KMS-11 (cell line): ENCODE data around the gene SNHG17.

ENCODE experiments used
- H2AFZ ChIP-seq: fragments of 200-600 bp; sonication (generic); 2 replicates; pipeline ENCODE4 v1.6.1; 2016; ENCODE audit warnings: antibody characterized with exemption, mixed run types, low read depth
- H3K27ac ChIP-seq: fragments of 200-600 bp; sonication (generic); 2 replicates; pipeline ENCODE4 v1.6.1; 2016; ENCODE audit warnings: mild to moderate bottlenecking, mixed run types
- H3K27me3 ChIP-seq: fragments of 200-600 bp; sonication (generic); 2 replicates; pipeline ENCODE4 v1.6.1; 2017; ENCODE audit warnings: mild to moderate bottlenecking, low read depth, mixed run types, moderate library complexity; ENCODE audit not compliant: insufficient read depth
- H3K36me3 ChIP-seq: fragments of 200-600 bp; sonication (generic); 2 replicates; pipeline ENCODE4 v1.6.1; 2017; ENCODE audit warnings: mild to moderate bottlenecking, mixed run types; ENCODE audit not compliant: insufficient read depth
- H3K4me1 ChIP-seq: fragments of 200-600 bp; sonication (generic); 2 replicates; pipeline ENCODE4 v1.6.1; 2016; ENCODE audit warnings: mild to moderate bottlenecking, low read depth, mixed run types; ENCODE audit not compliant: poor library complexity, severe bottlenecking
- H3K4me2 ChIP-seq: fragments of 200-600 bp; sonication (generic); 2 replicates; pipeline ENCODE4 v1.7.0; 2016; ENCODE audit warnings: mild to moderate bottlenecking, mixed run types
- H3K4me3 ChIP-seq: fragments of 200-600 bp; sonication (generic); IDR thresholded peaks from 2 replicates; pipeline ENCODE4 v1.6.1; 2017; ENCODE audit warnings: low read depth, low read length, mixed read lengths; ENCODE audit not compliant: insufficient read depth
- H3K79me2 ChIP-seq: fragments of 200-600 bp; sonication (generic); 2 replicates; pipeline ENCODE4 v1.6.1; 2016; ENCODE audit warnings: low read depth, mixed run types; ENCODE audit not compliant: insufficient read depth
- H3K9ac ChIP-seq: fragments of 200-600 bp; sonication (generic); 2 replicates; pipeline ENCODE4 v1.6.1; 2016; ENCODE audit warnings: mild to moderate bottlenecking, mixed run types
- H4K20me1 ChIP-seq: fragments of 200-600 bp; sonication (generic); 2 replicates; pipeline ENCODE4 v1.6.1; 2016; ENCODE audit warnings: mild to moderate bottlenecking, mixed run types; ENCODE audit not compliant: insufficient read depth
- CTCF ChIP-seq: fragments of 200-600 bp; sonication (generic); conservative IDR thresholded peaks from 2 replicates; pipeline ENCODE4 v1.6.1; 2017; ENCODE audit warnings: low read depth, mild to moderate bottlenecking, antibody characterized with exemption, low read length, moderate library complexity, mixed read lengths

The SNHG17 gene

DNA sequence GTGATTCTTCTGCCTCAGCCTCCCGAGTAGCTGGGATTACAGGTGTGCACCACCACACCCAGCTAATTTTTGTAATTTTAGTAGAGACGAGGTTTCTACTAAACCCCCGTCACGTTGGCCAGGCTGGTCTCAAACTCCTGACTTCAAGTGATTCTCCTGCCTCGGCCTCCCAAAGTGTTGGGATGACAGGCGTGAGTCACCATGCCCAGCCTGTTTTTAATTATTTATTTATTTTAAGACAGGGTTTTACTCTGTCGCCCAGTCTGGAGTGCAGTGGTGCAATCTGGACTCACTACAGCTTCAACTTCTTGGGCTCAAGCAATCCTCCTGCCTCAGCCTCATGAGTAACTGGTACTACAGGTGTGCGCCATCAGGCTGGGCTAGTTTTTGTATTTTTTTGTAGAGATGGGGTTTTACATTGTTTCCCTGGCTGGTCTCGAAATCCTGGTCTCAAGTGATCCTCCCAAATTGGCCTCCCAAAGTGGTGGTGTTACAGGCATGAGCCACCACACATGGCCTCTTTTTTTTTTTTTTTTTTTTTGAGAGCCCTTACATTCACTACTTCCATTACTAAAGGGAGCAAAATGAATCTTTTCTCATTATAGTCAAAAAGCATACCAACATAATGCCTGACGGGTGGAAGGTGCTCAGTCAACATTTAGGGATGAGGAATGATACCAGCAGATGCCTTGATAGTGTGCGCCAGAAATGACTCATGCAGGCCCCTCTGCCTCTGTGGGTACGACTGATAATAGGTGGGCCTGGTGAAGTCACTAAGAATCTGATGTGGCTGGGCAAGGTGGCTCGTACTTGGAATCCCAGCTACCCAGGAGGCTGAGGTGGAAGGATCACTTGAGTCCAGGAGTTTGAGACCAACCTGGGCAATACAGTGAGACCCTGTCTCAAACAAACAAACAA is 19.7 kb upstream of the SNHG17 start:
- Histone ChIP-seq H3K4me2 (peak overlapping the region; percentile 50), H3K27ac (peak overlapping the region; percentile 61), H3K4me3 (no peak overlapping the region), H2AFZ (peak overlapping the region; percentile 66), H3K9ac (peak overlapping the region; percentile 1; the same call in 1 of the 2 replicates), H3K27me3 (no peaks in the 10 kb centered on the region), H3K36me3 (no peaks in the 10 kb centered on the region; the same call in 1 of the 2 replicates), H3K4me1 (peaks cover 28% of the 10 kb centered on the region), H4K20me1 (no peaks in the 10 kb centered on the region), H3K79me2 (no peaks in the 10 kb centered on the region)
- TF ChIP-seq CTCF: no peak

GRCh38 chr20:38453941-38454340 is 18.8 kb upstream of the SNHG17 start:
- H3K4me2 ChIP-seq: peak overlapping the region; percentile 50
- H4K20me1 ChIP-seq: no peaks in the 10 kb centered on the region
- no peaks in the 10 kb centered on the region for H3K27me3 ChIP-seq
- H2AFZ ChIP-seq: peak overlapping the region; percentile 66
- peaks cover 28% of the 10 kb centered on the region for H3K4me1 ChIP-seq
- peak overlapping the region; percentile 61 for H3K27ac ChIP-seq
- H3K9ac ChIP-seq: no peak overlapping the region; the same call in 1 of the 2 replicates
- no peaks in the 10 kb centered on the region; the same call in 1 of the 2 replicates for H3K36me3 ChIP-seq
- H3K79me2 ChIP-seq: no peaks in the 10 kb centered on the region
- no peak overlapping the region for H3K4me3 ChIP-seq
- TF ChIP-seq CTCF: no peak

- H3K27ac ChIP-seq: peak overlapping the region; percentile 61; the same call in 1 of the 2 replicates
- H3K4me2 ChIP-seq: peak overlapping the region; percentile 50; the same call in 1 of the 2 replicates
- no peak overlapping the region for H3K4me3 ChIP-seq
- H2AFZ ChIP-seq: no peak overlapping the region
- H3K79me2 ChIP-seq: no peaks in the 10 kb centered on the region
- H3K9ac ChIP-seq: no peak overlapping the region
- no peaks in the 10 kb centered on the region; the same call in 1 of the 2 replicates for H3K36me3 ChIP-seq
- no peaks in the 10 kb centered on the region for H3K27me3 ChIP-seq
- H4K20me1 ChIP-seq: no peaks in the 10 kb centered on the region
- no peak for TF ChIP-seq CTCF
- H3K4me1 ChIP-seq: peaks cover 30% of the 10 kb centered on the region
Observed at GRCh38 chr20:38452880-38453624, 17.9 kb upstream of the SNHG17 start.

DNA sequence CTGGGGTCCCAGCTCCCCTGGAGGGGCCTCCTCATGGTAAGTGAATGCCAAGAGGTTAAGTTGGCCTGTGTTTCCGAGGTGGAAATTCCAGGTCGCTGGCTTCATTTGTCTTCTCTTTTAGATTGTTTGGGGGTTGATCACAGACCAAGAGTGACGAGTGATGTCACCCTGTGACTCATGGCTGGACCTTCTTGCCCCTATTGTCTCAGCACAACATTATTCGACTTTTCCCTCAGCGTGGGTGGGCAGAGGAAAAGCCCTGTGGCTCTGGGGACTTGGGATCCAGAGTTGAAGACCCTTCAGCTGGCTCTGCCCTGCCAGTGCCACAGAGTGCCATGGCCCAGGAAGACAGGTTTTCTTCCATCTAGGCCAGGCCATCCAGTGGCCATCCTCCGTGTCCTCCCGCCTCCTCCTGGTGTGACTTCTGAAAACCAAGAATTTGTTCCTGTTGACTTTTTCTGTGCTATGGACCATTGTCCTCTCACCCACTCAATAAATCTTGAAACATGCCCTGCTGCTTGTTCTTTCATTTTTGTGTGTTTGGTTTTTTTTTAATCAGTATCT is 15.4 kb upstream of the SNHG17 start:
- TF ChIP-seq CTCF: no peak
- Histone ChIP-seq H3K4me2 (no peak overlapping the region), H3K4me1 (peaks cover 40% of the 10 kb centered on the region), H3K4me3 (no peak overlapping the region), H3K9ac (no peak overlapping the region), H3K27me3 (no peaks in the 10 kb centered on the region), H2AFZ (no peak overlapping the region), H3K79me2 (peaks cover 8% of the 10 kb centered on the region; the same call in 1 of the 2 replicates), H4K20me1 (no peaks in the 10 kb centered on the region), H3K27ac (no peak overlapping the region), H3K36me3 (no peaks in the 10 kb centered on the region; the same call in 1 of the 2 replicates)
